SKM-1 (cell line): ENCODE measurements around the gene UNC119.

Experiments used
- DNase-seq: peaks from one replicate; lab custom pipeline; 2025; ENCODE audit not compliant: unreplicated experiment; lab: John Stamatoyannopoulos, UW

The UNC119 gene

GRCh38 chr17:28545141-28545503 lies 7.3 kb downstream of the UNC119 start:
- no peak for DNase-seq

DNA sequence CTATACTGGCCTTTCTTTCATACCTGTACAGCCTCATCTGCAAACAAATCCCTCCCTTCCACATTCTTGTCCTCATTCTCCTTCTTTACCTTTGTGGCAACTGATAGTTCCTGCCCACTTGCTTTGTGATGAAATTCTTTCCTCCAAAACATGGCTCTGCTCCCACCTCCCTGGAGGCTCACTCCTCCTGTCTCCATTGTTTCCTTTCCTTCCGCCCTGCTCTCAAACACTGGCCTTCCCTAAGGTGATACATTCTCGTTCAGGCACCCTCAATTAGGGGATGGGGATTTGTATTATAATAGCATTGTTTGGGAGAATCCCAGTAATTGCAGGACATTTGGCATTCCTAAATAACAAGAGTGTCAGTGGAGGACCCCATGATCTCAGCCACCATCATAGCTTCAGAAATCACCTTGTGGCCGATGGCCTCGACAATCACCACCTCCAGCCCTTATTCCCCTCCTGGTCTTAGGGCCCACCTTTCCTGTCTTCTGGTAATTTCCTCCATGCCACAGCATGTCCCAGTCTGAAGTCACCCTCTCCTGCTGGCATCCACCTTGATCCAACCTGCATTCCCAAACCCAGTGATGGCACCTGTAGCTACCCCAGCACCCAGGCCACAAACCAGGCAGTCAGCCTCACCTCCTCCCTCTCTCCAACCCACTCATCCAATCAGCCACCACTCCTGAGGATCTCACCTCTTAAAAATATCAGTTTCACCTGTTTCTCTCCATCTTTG lies 7.9 kb downstream of the UNC119 start:
- no peak for DNase-seq

DNA sequence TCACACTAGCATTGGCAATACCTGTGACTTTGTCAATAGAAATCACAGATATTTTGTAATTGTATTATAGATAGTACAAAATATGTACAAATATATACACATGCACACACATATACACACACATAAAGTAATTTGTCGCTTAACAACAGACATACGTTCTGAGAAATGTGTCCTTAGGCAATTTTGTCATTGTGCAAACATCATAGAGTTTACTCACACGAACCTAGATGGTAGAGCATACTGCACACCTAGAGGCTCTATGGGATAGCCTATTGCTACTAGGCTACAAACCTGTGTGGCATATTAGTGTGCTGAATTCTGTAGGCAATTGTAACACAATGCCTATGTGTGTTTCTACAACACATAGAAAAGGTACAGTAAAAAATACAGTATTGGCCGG lies 11.0 kb downstream of the UNC119 start:
- no peak for DNase-seq

DNA sequence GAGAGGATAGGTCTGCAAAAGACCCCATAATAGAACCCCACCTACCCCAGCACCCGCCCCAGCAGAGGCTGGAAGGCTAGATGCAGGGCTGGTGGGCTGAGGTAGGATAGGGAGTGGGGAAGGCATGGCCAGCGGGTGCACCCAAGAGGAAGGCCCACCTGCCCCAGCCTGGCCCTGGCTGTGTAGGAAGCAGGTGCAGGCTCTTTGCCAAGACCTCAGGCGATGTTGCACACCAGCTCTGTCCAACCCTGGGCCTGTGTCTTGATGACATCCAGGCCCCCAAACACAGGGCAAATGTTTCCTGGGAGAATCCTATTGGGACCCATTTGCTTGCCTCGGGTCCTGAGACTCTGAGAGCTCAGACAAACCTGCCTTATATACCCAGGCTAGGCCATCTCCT lies 12.2 kb downstream of the UNC119 start:
- no peak for DNase-seq

GRCh38 chr17:28538296-28538895 lies 14.0 kb downstream of the UNC119 start:
- no peak for DNase-seq

DNA sequence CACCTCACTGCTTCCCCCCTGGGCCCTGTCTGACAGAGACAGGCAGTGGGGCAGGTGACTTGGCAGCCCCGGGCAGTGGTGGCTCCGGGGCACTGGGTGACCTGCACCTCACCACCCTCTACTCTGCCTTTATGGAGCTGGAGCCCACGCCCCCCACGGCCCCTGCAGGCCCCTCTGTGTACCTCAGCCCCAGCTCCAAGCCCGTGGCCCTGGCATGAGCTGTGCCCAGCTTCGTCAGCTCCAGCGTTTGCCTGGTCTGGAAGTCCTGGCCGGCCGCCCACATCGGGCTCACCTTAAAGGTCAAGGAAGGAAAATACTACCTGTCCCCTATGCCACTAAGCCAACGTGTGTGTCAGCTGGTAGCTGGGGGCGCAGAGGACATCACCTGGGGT lies 15.2 kb downstream of the UNC119 start:
- no peak for DNase-seq

- DNase-seq: no peak
Measured at GRCh38 chr17:28536532-28537218, 15.7 kb downstream of the UNC119 start.

- no peak for DNase-seq
Measured at GRCh38 chr17:28534740-28535375, 17.6 kb downstream of the UNC119 start.

DNA sequence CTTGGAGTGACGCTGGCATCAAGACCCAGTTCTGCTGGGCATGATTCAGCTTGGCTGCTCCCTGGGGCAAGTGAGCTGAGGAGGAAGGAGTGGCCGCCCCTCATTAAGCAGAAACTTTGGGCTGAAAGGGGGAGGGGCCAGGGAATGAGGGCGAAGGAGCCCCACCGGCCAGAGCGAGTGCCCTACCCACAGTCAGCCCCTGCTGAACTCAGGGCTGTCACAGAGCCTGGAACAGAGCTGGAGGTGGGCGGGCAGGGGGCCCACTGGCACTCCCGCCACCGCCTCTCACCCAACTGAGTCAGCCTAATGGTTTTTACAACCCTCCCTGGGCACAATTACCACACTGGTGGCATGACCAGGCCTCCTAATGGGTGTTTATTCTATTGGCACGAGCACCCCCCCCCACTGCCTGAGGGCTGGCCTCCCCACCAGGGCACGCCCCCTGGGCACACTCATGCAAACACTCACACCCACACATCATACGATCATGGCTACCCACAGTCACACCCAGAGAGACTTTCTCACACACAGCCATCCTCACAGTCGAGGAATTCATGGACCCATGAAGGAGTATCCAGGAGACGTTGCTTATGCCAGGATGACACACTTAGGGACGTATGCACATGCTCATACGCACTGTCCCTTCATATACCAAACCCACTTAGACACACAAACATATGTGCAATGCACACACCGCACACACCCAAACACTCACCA lies 19.2 kb downstream of the UNC119 start:
- DNase-seq: no peak

DNA sequence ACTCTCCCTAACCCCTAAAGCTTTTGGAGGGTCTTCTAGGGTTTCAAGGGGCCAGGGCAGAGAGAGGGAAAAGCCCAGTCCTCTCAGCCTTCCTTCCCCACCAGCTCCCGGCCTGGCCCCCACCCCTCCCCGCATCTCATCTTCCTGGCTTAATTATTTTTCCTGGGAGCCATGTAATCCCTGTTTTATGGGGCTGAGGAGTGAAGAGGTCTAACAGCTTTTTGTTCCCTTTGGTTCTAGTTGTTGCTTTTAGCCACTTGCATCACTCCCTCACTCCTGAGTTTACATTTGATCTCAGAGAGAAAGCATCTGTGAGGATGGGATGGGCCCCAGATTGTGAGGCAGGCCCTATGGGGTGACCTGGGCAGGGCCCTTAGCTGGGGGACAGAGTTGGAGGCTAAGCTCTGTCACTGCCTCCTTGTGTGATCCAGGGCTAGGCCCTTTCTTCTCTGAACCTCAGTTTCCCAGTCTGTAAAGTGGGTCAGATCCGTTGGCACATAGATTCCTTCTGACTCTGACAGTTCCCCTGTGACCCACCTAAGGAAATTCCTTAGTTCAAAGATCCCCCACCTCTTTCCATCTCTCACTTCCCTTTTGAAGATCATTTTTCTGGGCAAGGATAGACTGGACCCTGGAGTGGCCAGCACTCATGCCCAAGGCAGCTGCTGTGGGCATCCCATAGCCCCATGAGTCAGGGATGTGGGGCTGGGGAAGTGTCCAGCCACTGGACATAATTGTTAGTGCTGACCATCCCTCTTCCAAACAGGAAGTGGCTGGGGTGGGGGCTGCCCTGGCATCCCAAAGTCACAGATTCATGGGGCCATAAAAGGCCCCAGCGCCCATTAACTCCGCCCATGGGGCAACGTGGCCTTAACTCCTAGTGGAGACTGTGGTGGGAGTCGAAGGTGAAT lies 20.1 kb downstream of the UNC119 start:
- no peak for DNase-seq

GRCh38 chr17:28530926-28531325 lies 21.5 kb downstream of the UNC119 start:
- DNase-seq: no peak

DNA sequence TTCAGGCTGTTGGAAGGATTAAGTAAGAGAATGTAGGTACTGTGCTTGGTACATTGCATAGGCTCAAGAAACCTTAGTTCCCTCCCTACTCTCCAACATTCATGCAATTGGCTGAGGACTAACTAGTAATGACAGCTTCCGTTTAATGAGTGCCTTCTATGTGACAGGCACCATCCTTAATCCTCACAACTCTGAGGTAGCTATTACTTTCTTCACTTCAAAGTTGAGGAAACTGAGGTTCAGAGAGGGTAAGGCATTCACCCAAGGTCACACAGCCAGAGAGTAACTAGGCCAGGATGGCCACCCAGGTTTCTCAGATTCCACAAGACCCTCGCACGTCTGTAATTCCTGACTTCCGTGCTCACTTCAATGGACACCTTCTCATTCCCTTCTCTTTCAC lies 22.2 kb downstream of the UNC119 start:
- no peak for DNase-seq

DNA sequence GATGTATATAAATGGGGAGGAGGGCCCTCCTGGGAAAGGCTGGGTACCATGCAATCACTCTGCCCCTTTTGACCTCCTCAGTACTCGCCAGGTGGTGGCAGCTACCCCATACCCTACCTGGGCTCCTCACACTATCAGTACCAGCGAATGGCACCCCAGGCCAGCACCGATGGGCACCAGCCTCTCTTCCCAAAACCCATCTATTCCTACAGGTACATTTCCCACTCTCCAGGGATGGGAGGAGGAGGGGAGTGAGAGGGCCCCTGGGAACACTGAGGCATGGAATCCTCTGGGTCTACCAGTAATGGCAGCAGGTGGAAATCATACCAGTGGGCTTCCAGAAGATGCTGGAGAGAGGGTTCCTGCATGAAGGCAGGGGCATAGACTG lies 23.4 kb downstream of the UNC119 start:
- no peak for DNase-seq

GRCh38 chr17:28528327-28529012 lies 24.0 kb downstream of the UNC119 start:
- no peak for DNase-seq

DNA sequence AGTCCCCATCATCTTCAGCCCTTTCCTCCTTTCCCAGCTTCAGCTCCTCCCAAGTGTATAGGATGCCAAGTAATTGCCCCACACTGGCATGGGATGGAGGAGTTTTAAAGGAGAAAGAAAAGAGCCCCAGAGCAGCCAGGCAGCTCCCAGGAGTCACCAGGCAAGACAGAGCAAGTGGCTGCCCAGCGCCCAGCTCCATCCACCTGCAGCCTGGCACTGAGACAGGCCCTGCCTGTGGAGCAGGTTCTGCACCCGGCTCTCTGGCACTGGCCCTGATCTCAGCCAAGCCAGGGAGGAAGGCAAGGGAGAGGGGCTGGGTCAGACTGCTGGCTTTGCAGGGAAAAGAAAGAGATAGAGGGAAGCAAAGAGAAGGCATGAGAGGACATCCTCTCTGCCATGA lies 24.6 kb downstream of the UNC119 start:
- no peak for DNase-seq

GRCh38 chr17:28527181-28527681 lies 25.2 kb downstream of the UNC119 start:
- no peak for DNase-seq

GRCh38 chr17:28526381-28526780 lies 26.0 kb downstream of the UNC119 start:
- no peak for DNase-seq

- no peak for DNase-seq
Measured at GRCh38 chr17:28524476-28525424, 27.7 kb downstream of the UNC119 start.
